Coronary artery (tissue), 2 donors: ENCODE results near the gene GNG2.

Experiments
- DNase-seq: peaks from one replicate; pipeline ENCODE4 v3.0.0-alpha.2; 2017; ENCODE audit warnings: low spot score
- H3K27ac ChIP-seq, 2 donors: fragments of 200-600 bp; sonication (generic); one replicate each; pipeline ENCODE4 v1.5.1; 2016 to 2019
- H3K4me3 ChIP-seq: fragments of 200-600 bp; sonication (generic); 2 replicates; pipeline ENCODE4 v1.5.1; 2016; ENCODE audit warnings: mild to moderate bottlenecking, moderate library complexity
- TF ChIP-seq, protein P1 (sequence below): fragments of 200-600 bp; sonication (generic); IDR thresholded peaks from one replicate; pipeline ENCODE4 v1.5.1; 2019; ENCODE audit warnings: antibody characterized with exemption

GNG2 gene

DNA sequence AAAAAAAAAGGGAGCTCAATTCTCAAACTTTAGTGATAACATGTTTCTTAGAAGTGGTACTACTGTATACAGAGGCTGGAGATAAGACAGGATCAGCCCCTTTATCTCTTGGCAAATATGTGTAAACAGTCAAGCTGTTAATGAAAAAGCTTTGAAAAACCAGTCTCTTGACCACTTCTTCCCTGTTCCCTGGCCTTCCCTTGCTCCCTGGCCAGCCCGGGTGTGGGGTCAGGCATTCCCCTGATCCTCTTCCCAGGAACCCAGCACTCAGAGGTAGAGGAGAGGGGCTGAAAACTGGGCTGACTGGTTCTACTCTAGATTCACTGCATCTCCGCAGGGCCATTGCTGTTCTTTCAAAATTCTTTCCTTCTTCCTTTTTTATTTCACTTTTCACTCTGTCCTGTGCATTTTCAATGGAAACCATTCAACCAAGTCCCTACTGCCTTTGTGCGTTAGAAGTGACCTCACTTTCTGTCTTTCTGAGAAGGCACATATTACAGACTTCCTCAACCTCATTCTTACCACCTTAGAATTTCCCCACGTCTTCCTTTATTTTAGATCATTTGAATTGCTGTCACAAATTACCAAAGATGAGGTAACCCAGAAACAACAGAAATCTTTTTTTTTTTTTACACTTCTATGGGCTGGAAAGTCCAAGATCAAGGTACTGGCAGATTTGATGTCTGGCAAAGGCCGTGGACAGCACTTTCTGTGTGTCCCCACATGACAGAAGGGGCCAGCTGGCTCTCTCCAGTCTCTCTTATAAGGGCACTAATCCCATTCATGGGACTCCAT, 5.7 kb downstream of the GNG2 start:
- Histone ChIP-seq H3K4me3 (no peak overlapping the region), H3K27ac (no peak overlapping the region)
- no peak for DNase-seq
- TF ChIP-seq, protein P1, sequence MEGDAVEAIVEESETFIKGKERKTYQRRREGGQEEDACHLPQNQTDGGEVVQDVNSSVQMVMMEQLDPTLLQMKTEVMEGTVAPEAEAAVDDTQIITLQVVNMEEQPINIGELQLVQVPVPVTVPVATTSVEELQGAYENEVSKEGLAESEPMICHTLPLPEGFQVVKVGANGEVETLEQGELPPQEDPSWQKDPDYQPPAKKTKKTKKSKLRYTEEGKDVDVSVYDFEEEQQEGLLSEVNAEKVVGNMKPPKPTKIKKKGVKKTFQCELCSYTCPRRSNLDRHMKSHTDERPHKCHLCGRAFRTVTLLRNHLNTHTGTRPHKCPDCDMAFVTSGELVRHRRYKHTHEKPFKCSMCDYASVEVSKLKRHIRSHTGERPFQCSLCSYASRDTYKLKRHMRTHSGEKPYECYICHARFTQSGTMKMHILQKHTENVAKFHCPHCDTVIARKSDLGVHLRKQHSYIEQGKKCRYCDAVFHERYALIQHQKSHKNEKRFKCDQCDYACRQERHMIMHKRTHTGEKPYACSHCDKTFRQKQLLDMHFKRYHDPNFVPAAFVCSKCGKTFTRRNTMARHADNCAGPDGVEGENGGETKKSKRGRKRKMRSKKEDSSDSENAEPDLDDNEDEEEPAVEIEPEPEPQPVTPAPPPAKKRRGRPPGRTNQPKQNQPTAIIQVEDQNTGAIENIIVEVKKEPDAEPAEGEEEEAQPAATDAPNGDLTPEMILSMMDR, result no peak

DNA sequence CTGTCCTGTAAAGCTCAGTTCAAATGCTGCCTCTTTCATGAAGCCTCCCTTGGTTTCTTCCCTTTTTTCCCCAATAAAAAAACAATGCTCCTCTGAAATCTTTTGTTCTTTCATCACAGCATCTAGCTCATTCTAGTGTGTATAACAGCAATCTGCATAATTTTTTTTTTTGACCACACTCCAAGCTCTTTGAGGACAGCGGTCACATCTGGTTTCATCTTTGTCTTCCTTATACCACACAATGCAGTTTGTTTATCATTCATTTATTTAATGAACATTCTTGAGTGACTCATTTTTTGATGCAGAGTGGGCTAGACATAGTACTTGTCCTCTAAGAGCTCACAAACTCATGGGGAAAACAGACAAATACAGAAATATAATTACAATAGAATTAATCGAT, 7.3 kb downstream of the GNG2 start:
- TF ChIP-seq, protein P1, result no peak
- H3K4me3 ChIP-seq, result no peak overlapping the region
- no peak overlapping the region for H3K27ac ChIP-seq
- DNase-seq, result no peak

DNA sequence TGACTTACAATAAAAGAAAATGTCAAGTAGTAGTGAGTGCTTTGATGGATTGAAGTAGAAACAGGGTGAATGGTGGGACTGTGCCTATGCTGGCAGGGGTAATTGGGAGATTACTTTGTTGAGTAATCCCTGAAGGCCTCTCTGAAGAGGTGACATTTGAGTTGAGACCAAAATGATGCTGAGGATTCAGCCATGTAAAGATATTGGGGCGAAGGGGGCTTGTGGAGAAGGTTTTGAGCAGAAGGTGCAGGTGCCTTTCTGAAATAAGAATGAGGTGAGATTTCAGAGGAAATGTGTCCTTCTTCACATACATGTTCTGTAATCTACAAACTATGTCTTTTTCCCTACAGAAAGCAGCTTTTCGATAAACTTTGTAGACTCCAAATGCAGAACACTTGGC, 8.0 kb downstream of the GNG2 start:
- DNase-seq, result no peak
- H3K27ac ChIP-seq, result no peak overlapping the region
- H3K4me3 ChIP-seq, result no peak overlapping the region
- TF ChIP-seq, protein P1, result no peak

DNA sequence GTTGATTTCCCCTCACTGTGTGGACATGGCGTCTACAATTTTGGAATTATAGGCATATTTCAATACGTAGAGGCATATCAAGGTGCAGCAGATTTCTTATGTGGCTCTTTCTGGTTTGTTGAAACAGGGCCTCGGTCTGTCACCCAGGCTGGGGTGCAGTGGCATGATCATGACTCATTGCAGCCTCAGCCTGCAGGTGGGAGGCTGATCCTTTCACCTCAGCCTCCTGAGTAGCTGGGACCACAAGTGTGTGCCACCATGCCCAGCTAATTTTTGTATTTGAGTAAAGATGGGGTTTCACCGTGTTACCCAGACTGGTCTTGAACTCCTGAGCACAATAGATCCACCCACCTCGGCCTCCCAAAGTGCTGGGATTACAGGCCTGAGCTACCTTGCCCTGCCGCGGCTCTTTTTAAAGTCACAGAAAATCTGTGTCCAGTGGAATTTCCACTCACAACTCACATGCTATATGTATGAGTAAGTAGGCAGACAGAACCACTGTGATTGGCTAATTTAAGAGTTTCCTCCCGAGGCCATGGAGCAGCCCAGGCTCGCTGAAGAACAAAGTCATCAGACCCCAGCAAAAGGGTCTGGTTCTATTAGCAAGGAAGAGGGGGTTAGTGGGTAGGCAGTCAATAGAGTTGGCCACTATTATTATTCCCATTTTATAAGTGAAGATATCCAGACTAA, 9.1 kb downstream of the GNG2 start:
- TF ChIP-seq, protein P1, result no peak
- no peak overlapping the region for H3K27ac ChIP-seq
- DNase-seq, result no peak
- H3K4me3 ChIP-seq, result no peak overlapping the region

DNA sequence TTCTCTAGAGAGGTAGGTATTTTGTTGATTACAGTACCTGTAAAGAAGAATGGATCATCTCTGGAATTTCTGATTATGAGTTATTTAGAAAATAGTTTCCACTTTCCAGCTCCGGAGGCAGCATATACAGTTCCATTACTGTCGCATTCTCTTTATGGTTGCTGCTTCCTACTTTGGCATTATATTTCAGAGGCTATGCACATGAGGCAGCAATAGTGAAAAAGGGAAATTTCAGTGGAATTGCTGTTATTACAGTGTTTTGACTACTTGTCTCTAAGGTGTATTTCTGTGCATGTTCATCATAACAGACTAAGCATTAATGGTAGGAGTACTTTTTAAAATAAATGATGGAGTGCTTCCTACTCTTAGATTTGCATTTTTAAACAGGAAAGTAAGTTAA, 10.2 kb downstream of the GNG2 start:
- TF ChIP-seq, protein P1, result no peak
- H3K4me3 ChIP-seq, result no peak overlapping the region
- no peak overlapping the region for H3K27ac ChIP-seq
- no peak for DNase-seq

DNA sequence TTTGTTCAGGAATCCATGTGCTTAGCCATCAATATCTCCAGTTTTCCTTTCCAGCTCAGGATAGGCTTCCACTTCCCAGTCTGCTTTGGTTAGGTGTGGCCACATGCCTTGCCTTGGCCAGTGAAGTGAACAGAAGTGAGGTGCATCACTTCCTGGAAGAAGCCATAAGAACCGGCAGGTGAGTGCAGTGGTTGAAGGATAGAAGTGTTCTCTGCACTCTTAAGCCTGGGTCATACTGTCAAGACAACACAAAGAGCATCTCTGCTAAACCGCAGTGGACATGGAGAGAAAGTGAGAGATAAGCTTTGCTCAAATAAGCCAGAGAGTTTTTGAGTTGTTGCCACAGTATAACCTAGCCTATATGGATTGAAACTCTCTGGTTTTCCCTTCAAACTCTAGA, 11.4 kb downstream of the GNG2 start:
- Histone ChIP-seq H3K4me3 (no peak overlapping the region), H3K27ac (no peak overlapping the region)
- DNase-seq, result no peak
- TF ChIP-seq, protein P1, result no peak

DNA sequence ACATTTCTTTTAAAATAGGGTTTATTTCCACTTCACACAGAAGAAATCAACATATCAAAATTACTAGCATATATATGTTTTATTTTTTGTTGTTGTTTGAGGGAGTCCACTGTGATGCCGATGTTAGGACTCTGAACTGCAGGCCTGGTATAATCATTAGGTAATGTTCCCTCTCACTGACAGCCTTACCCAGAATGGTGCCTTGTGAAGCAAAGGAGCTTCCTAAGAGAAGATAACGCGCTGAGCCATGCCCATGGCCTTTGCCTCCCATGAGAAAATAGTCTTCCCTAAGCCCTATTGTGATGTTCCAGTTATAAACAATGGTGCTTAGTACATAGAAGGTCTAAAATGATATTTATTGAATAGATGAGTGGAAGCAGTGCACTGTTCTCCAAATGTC, 12.0 kb downstream of the GNG2 start:
- no peak for DNase-seq
- H3K27ac ChIP-seq, result no peak overlapping the region
- TF ChIP-seq, protein P1, result no peak
- H3K4me3 ChIP-seq, result no peak overlapping the region
